ENCODE results near the gene PHLDB3.

PHLDB3 gene

GRCh38 chr19:43471091-43471490 lies 33.5 kb downstream of the PHLDB3 start:
- in situ Hi-C loops (cut with HindIII; ENCODE audit: low sequenced_read_pairs): no loop called here

DNA sequence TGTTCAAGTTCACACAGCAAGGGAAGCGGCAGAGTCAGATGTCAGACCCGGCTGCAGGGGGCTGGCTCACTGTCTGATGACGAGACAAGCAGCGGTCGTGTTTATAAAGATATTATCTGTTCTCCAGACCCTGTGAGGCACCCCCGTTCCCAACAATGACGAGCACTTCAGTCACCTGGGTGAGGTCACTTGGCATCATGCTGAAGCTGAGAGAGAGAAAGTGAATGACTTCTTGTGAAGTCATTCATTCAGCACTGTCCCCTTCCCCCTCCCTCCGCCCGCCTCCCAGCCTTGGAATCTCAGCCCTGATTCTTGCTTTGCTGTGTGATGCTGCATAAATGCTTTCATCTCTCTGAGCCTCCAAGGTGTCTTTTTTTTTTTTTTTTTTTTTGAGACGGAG lies 34.3 kb downstream of the PHLDB3 start:
- in situ Hi-C loops (cut with HindIII; ENCODE audit: low sequenced_read_pairs): no loop called here

GRCh38 chr19:43469160-43469480 lies 35.4 kb downstream of the PHLDB3 start:
- in situ Hi-C loops (cut with HindIII; ENCODE audit: low sequenced_read_pairs): no loop called here

GRCh38 chr19:43468354-43469159 lies 36.0 kb downstream of the PHLDB3 start:
- in situ Hi-C loops (cut with HindIII; ENCODE audit: low sequenced_read_pairs): no loop called here

DNA sequence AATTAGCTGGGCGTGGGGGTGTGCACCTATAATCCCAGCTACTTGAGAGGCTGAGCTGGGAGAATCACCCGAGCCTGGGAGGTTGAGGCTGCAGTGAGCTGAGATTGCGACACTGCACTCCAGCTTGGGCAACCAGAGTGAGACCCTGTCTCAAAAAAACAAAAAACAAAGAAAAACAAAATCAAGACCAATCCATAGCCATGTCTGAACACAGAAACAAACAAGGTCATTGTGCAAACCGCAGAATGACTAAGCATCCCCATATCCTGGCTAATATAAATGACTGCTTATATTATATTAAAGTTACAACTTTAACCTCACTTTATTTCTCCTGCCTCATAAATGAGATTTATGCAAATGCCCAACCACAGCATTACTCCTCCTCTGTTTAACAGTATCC lies 36.8 kb downstream of the PHLDB3 start:
- in situ Hi-C loops (cut with HindIII; ENCODE audit: low sequenced_read_pairs): no loop called here

GRCh38 chr19:43467276-43467675 lies 37.3 kb downstream of the PHLDB3 start:
- in situ Hi-C loops (cut with HindIII; ENCODE audit: low sequenced_read_pairs): no loop called here

- in situ Hi-C loops (cut with HindIII; ENCODE audit: low sequenced_read_pairs): no loop called here
Observed at GRCh38 chr19:43466793-43467192, 37.8 kb downstream of the PHLDB3 start.

- in situ Hi-C loops (cut with HindIII; ENCODE audit: low sequenced_read_pairs): no loop called here
Observed at GRCh38 chr19:43465468-43466120, 39.0 kb downstream of the PHLDB3 start, which contains the start of gene LYPD3. Gene LYPD3 (minus strand): TSS chr19:43465608. CDS start chr19:43465571, 37 bp downstream.

- in situ Hi-C loops (cut with HindIII; ENCODE audit: low sequenced_read_pairs): no loop called here
Observed at GRCh38 chr19:43464134-43464775, 40.3 kb downstream of the PHLDB3 start.

DNA sequence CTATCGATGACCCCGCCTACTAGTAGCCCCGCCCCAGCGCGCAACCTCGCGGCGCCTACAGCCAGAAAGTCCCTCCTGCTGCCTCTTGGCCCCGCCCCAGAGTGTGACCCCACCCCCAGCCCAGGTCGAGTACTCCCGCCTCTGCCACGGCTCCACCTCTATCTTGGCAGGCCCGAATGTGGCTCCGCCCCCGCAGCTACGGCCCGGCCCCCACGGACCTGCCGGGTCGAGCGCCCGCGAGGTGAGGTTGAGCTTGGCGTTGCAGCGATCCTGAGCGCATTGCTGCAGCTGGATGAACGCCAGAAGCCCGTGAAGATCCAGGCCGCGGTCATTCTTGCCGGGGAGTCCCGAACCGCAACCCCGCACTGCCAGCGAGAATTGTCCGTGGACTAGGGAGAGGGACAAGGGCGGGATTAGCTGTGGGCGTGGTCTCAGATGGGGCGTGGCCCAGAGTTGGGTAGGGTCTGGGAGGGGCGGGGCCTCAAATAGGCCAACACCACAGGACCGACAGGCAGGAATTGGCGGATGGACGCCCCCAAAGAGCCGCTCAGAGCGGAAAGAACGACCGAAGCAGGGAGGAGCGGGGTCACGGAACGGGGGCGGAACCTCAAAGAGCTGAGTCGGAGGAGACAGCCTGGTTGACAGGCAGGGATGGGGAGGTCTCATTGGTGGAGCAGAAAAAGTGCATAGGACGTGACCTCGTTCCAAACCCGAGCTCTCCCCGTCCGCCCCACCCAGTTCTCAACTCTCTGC lies 41.0 kb downstream of the PHLDB3 start:
- in situ Hi-C loops (cut with HindIII; ENCODE audit: low sequenced_read_pairs): no loop called here

GRCh38 chr19:43462785-43463380 lies 41.7 kb downstream of the PHLDB3 start:
- in situ Hi-C loops (cut with HindIII; ENCODE audit: low sequenced_read_pairs): no loop called here

DNA sequence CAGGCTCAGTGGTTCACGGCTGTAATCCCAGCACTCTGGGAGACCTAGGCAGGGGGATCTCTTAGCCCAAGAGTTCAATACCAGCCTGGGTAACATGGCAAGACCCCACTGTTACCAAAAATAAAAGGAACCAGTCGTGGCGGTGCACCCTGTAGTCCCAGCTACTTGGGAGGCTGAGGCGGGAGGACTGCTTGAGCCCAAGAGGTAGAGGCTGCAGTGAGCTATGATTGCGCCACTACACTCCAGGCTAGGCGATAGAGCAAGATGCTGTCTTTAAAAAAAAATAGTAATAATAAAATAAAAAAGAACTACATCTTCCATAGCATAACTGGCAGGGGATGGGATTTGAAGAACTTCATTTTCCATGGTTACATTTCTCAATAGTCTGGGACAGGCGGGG lies 42.2 kb downstream of the PHLDB3 start:
- in situ Hi-C loops (cut with HindIII; ENCODE audit: low sequenced_read_pairs): no loop called here

DNA sequence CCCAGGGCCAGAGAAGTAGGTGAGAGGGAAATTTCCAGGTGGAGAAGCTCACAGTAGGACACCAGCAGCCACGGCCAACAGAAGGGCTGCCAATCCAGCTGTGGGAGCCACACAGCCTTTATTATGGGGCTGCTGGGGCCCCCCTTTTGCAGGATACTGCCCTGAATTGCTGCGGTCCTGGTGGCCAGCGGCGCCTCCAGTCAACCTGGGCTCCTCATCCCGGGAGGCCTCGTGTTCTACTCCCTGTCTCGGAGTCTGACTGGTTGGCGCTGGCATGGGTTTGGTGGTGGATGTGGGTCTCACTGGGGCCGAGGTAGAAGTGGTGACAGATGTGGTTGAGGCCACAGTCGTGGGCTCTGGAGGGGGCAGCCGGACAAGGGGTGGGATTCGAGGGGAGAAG lies 43.2 kb downstream of the PHLDB3 start:
- in situ Hi-C loops (cut with HindIII; ENCODE audit: low sequenced_read_pairs): no loop called here

- in situ Hi-C loops (cut with HindIII; ENCODE audit: low sequenced_read_pairs): no loop called here
Observed at GRCh38 chr19:43460362-43461016, 44.1 kb downstream of the PHLDB3 start.

DNA sequence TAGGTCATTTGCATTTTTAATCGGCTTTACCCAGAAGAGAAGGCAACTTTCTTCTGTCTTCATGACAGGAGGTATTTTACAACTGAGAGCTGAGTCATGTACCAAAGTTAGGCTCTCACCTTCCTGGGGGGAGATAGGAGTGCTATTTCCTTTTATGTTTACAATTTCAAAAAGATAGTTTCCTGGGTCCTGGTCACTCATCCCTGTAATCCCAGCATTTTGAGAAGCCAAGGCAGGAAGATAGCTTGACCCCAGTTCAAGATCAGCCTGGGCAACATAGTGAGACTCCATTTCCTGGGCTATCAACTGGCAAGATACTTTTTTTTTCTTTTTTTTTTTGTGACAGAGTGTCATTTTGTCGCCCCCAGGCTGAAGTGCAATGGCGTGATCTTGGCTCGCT lies 46.7 kb downstream of the PHLDB3 start:
- in situ Hi-C loops (cut with HindIII; ENCODE audit: low sequenced_read_pairs): no loop called here

DNA sequence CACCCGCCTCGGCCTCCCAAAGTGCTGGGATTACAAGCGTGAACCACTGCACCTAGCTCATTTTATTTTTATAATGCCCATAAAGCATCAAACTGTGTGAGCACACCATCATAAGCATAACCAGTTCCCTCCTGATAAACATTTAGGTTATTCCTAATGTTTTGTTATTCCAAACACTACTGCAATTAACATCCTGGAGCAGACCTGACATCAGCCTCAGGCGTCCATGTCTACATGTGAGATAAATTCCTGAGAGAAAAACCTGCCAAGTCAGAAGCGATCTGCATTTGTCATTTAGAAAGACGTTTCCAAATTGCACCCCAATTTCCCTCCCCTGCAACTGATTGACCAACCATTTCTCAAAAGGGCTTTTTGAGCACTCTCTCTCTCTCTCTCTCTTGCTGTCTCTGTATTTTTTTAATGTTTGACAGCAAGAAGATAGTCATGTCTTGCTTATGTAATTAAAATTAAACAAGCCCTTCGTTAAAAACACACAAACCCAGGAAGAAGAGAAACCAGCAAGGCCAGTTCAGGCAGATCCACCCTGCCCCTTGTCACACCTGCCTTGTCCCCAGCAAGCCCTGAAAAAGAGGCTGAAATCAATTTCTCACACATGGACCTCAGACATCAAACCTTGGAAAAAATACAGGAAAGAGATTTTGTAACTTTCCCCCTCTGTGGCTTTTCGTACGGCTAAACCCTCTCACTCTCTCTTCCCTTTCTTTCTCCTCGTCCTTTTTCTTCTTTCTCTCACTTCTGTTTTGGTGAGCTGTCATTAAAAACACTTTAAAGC lies 49.0 kb downstream of the PHLDB3 start:
- in situ Hi-C loops (cut with HindIII; ENCODE audit: low sequenced_read_pairs): no loop called here

DNA sequence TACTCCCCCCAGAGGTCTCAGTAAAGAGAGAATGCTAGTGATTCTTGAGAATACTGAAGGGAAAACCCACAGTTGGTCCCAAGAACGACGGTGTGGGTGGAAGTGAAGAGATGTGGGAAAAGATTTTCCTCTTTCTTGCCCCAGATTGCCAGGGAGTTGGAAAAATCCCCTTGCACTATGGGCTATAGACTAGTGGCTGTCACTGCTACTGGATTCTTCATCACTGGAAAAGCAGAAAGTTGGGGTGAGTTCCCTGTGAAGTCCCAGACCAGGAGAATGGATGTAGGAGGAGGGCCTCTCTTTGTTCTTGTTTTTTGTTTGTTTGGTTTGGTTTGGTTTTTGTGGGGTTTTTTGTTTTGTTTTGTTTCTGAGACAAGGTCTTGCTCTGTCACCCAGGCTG lies 50.5 kb downstream of the PHLDB3 start:
- in situ Hi-C loops (cut with HindIII; ENCODE audit: low sequenced_read_pairs): no loop called here

- in situ Hi-C loops (cut with HindIII; ENCODE audit: low sequenced_read_pairs): no loop called here
Observed at GRCh38 chr19:43452582-43452981, 52.0 kb downstream of the PHLDB3 start.

DNA sequence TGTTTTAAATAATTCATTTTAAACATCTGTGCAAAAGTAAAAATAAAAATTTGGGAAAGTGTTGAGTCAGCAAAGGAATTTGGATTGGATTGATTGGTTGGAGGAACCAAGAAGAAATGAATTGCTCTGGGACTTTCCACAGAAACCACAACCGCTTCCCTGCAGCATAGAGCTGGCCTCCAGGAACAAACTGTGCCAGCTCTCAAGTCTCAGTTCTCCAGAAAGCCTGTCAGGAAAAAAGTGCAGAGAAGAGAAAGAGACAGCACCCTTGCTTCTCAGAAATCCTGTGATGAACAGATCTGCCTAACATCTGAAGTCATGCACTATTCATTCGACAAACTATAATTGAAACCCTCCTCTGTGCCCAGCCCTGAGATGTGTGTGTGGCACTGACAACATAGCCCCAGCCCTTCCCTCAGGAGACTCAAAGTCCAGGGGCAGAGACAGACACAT lies 54.0 kb downstream of the PHLDB3 start:
- in situ Hi-C loops (cut with HindIII; ENCODE audit: low sequenced_read_pairs): no loop called here
